Neural progenitor cell (in vitro differentiated cells): ENCODE results near the gene RGS12. TPM values are rescaled to one million over a fixed set of nuclear protein-coding genes. Genes with fewer than 3 reads are reported as not detected.

Experiments
- DNase-seq: peaks from one replicate; pipeline ENCODE4 v3.0.0-alpha.2; 2016; ENCODE audit warnings: low spot score
- H2AFZ ChIP-seq: fragments of 200-600 bp; sonication (generic); replicated peaks from 2 replicates; pipeline ENCODE4 v1.6.1; 2016; ENCODE audit warnings: antibody characterized with exemption
- H3F3A ChIP-seq: fragments of 200-600 bp; sonication (generic); 2 replicates; pipeline ENCODE4 v1.6.1; 2016; ENCODE audit warnings: antibody characterized with exemption, low read depth
- H3K27ac ChIP-seq: fragments of 200-600 bp; sonication (generic); 2 replicates; pipeline ENCODE4 v1.5.1; 2016; ENCODE audit warnings: mild to moderate bottlenecking
- H3K27me3 ChIP-seq: fragments of 200-600 bp; sonication (generic); 2 replicates; pipeline ENCODE4 v1.6.1; 2016; ENCODE audit warnings: mild to moderate bottlenecking, moderate library complexity
- H3K36me3 ChIP-seq: fragments of 200-600 bp; sonication (generic); 2 replicates; pipeline ENCODE4 v1.5.1; 2016
- H3K4me1 ChIP-seq: fragments of 200-600 bp; sonication (generic); 2 replicates; pipeline ENCODE4 v1.6.1; 2016; ENCODE audit warnings: mixed run types
- H3K4me2 ChIP-seq: fragments of 200-600 bp; sonication (generic); 2 replicates; pipeline ENCODE4 v1.6.1; 2016
- H3K4me3 ChIP-seq: fragments of 200-600 bp; sonication (generic); 2 replicates; pipeline ENCODE4 v1.5.1; 2016
- H3K79me2 ChIP-seq: fragments of 200-600 bp; sonication (generic); 2 replicates; pipeline ENCODE4 v1.6.1; 2016; ENCODE audit warnings: low read depth
- H3K9ac ChIP-seq: fragments of 200-600 bp; sonication (generic); 2 replicates; pipeline ENCODE4 v1.6.1; 2016
- H3K9me3 ChIP-seq: fragments of 200-600 bp; sonication (generic); 2 replicates; pipeline ENCODE4 v1.5.1; 2016; ENCODE audit warnings: low read depth
- H4K20me1 ChIP-seq: fragments of 200-600 bp; sonication (generic); 2 replicates; pipeline ENCODE4 v1.6.1; 2016; ENCODE audit warnings: low read depth
- H3K27ac Mint-ChIP-seq: 3 replicates; pipeline ENCODE4 v1.8.0; 2021; ENCODE audit warnings: mixed read lengths
- H3K27me3 Mint-ChIP-seq: 2 replicates; pipeline ENCODE4 v1.8.0; 2022; ENCODE audit warnings: low read depth, mild to moderate bottlenecking, inconsistent platforms, moderate library complexity, mixed read lengths; ENCODE audit not compliant: insufficient read depth
- H3K36me3 Mint-ChIP-seq: 3 replicates; pipeline ENCODE4 v1.8.0; 2021; ENCODE audit warnings: mixed read lengths
- H3K4me1 Mint-ChIP-seq: 3 replicates; pipeline ENCODE4 v1.8.0; 2021; ENCODE audit warnings: mixed read lengths
- H3K4me3 Mint-ChIP-seq: 3 replicates; pipeline ENCODE4 v1.8.0; 2021; ENCODE audit warnings: mild to moderate bottlenecking, moderate library complexity, mixed read lengths
- H3K9me3 Mint-ChIP-seq: 3 replicates; pipeline ENCODE4 v1.8.0; 2020; ENCODE audit warnings: mixed read lengths
- CTCF ChIP-seq: fragments of 200-600 bp; sonication (generic); IDR thresholded peaks from 2 replicates; pipeline ENCODE4 v1.5.1; 2017; ENCODE audit warnings: antibody characterized with exemption, mild to moderate bottlenecking
- EZH2 ChIP-seq: fragments of 200-600 bp; sonication (generic); IDR thresholded peaks from 2 replicates; pipeline ENCODE4 v1.6.1; 2017; ENCODE audit warnings: antibody characterized with exemption, mild to moderate bottlenecking, moderate library complexity
- EZH2phosphoT487 ChIP-seq: fragments of 200-600 bp; sonication (generic); IDR thresholded peaks from 2 replicates; pipeline ENCODE4 v1.6.1; 2017; ENCODE audit warnings: antibody characterized with exemption
- total RNA-seq: library from RNA; depleted of rRNA; stranded (reverse); fragments of >200 nt; gene quantifications from 2 replicates; pipeline ENCODE4 v1.2.3, GENCODE V29; 2015; ENCODE audit warnings: low replicate concordance

Gene RGS12
- total RNA-seq, 1 donor from 2014 or later = 36.6 TPM

- Histone ChIP-seq H3K4me3 (no peak overlapping the region), H3K79me2 (no peaks in the 10 kb centered on the region), H3K4me1 (no peaks in the 10 kb centered on the region), H3K4me2 (no peak overlapping the region), H3K9me3 (no peaks in the 10 kb centered on the region), H3F3A (no peaks in the 10 kb centered on the region), H3K9ac (no peak overlapping the region), H4K20me1 (no peaks in the 10 kb centered on the region), H3K27me3 (no peaks in the 10 kb centered on the region), H3K27ac (no peak overlapping the region), H3K36me3 (no peaks in the 10 kb centered on the region), H2AFZ (no peak overlapping the region)
- DNase-seq = peak; percentile 1
- peaks cover 3% of the 10 kb centered on the region for H3K27me3 Mint-ChIP-seq
- H3K9me3 Mint-ChIP-seq = no peaks in the 10 kb centered on the region
- H3K27ac Mint-ChIP-seq = no peak overlapping the region
- no peak for TF ChIP-seq CTCF
- TF ChIP-seq EZH2phosphoT487 = no peak
- no peak for TF ChIP-seq EZH2
- no peak overlapping the region for H3K4me3 Mint-ChIP-seq
- H3K36me3 Mint-ChIP-seq = no peaks in the 10 kb centered on the region
- H3K4me1 Mint-ChIP-seq = peaks cover 6% of the 10 kb centered on the region
Measured at GRCh38 chr4:3257556-3258482, 35.0 kb upstream of the RGS12 start.

- no peak overlapping the region for H3K9ac ChIP-seq
- no peak overlapping the region for H3K27ac Mint-ChIP-seq
- no peaks in the 10 kb centered on the region for H3K9me3 Mint-ChIP-seq
- no peak overlapping the region for H3K4me2 ChIP-seq
- H3K4me1 ChIP-seq = no peaks in the 10 kb centered on the region
- peak; percentile 1 for DNase-seq
- H3K79me2 ChIP-seq = no peaks in the 10 kb centered on the region
- no peaks in the 10 kb centered on the region for H3K36me3 ChIP-seq
- no peaks in the 10 kb centered on the region for H3F3A ChIP-seq
- TF ChIP-seq CTCF (no peak), EZH2phosphoT487 (no peak), EZH2 (no peak)
- no peaks in the 10 kb centered on the region for H3K27me3 ChIP-seq
- H3K27ac ChIP-seq = no peak overlapping the region
- H2AFZ ChIP-seq = no peak overlapping the region
- H3K4me1 Mint-ChIP-seq = no peaks in the 10 kb centered on the region
- no peaks in the 10 kb centered on the region for H3K9me3 ChIP-seq
- H3K4me3 Mint-ChIP-seq = no peak overlapping the region
- no peaks in the 10 kb centered on the region for H3K36me3 Mint-ChIP-seq
- peaks cover 8% of the 10 kb centered on the region for H3K27me3 Mint-ChIP-seq
- no peak overlapping the region for H3K4me3 ChIP-seq
- no peaks in the 10 kb centered on the region for H4K20me1 ChIP-seq
Measured at GRCh38 chr4:3261411-3262207, 31.2 kb upstream of the RGS12 start.

GRCh38 chr4:3262208-3263052 lies 30.4 kb upstream of the RGS12 start:
- Histone ChIP-seq H3K79me2 (no peaks in the 10 kb centered on the region), H3K4me1 (no peaks in the 10 kb centered on the region), H3K9me3 (no peaks in the 10 kb centered on the region), H3K36me3 (no peaks in the 10 kb centered on the region), H3K27ac (no peak overlapping the region), H4K20me1 (no peaks in the 10 kb centered on the region), H2AFZ (no peak overlapping the region), H3K4me2 (no peak overlapping the region), H3K4me3 (no peak overlapping the region), H3K9ac (no peak overlapping the region), H3F3A (no peaks in the 10 kb centered on the region), H3K27me3 (no peaks in the 10 kb centered on the region)
- H3K36me3 Mint-ChIP-seq = no peaks in the 10 kb centered on the region
- no peaks in the 10 kb centered on the region for H3K9me3 Mint-ChIP-seq
- TF ChIP-seq EZH2 = no peak
- no peak for TF ChIP-seq CTCF
- no peak for TF ChIP-seq EZH2phosphoT487
- DNase-seq = peak; percentile 0
- peaks cover 8% of the 10 kb centered on the region for H3K27me3 Mint-ChIP-seq
- H3K4me3 Mint-ChIP-seq = no peak overlapping the region
- no peaks in the 10 kb centered on the region for H3K4me1 Mint-ChIP-seq
- H3K27ac Mint-ChIP-seq = peak overlapping the region; percentile 39
